SU-DHL-6 (cell line): Measurements from ENCODE around the gene EAF2.

ENCODE experiments used
- H2AFZ ChIP-seq: fragments of 200-600 bp; sonication (generic); 2 replicates; pipeline ENCODE4 v1.6.1; 2014; ENCODE audit warnings: low read depth, mild to moderate bottlenecking, moderate library complexity, mixed read lengths, antibody characterized with exemption, low read length; ENCODE audit not compliant: severe bottlenecking
- H3F3A ChIP-seq: fragments of 200-600 bp; shearing (Covaris generic); 2 replicates; pipeline ENCODE4 v1.6.0; 2016; ENCODE audit warnings: antibody characterized with exemption, mild to moderate bottlenecking; ENCODE audit not compliant: insufficient read depth
- H3K27ac ChIP-seq: fragments of 200-600 bp; sonication (generic); 2 replicates; pipeline ENCODE4 v1.5.1; 2016; ENCODE audit warnings: low read depth, mild to moderate bottlenecking, low read length, moderate library complexity, mixed read lengths
- H3K27me3 ChIP-seq: fragments of 200-600 bp; sonication (generic), shearing (Covaris generic); 2 replicates; pipeline ENCODE4 v1.6.0; 2014; ENCODE audit warnings: mild to moderate bottlenecking, low read length
- H3K36me3 ChIP-seq: fragments of 200-600 bp; sonication (generic); 2 replicates; pipeline ENCODE4 v1.6.1; 2014; ENCODE audit warnings: mild to moderate bottlenecking, low read length, mixed read lengths
- H3K4me2 ChIP-seq: fragments of 300-600, 200-600 bp; shearing (Covaris generic), sonication (generic); 2 replicates; pipeline ENCODE4 v1.6.0; 2014; ENCODE audit warnings: low read length, low read depth, mild to moderate bottlenecking; ENCODE audit not compliant: poor library complexity, severe bottlenecking
- H3K4me3 ChIP-seq: fragments of 200-600 bp; sonication (generic); 2 replicates; pipeline ENCODE4 v1.5.1; 2014; ENCODE audit warnings: antibody characterized with exemption, low read length, mild to moderate bottlenecking, mixed read lengths; ENCODE audit not compliant: insufficient read depth, poor library complexity, severe bottlenecking
- H3K79me2 ChIP-seq: fragments of 200-600 bp; sonication (generic); 2 replicates; pipeline ENCODE4 v1.6.1; 2014; ENCODE audit warnings: mild to moderate bottlenecking, low read length, moderate library complexity; ENCODE audit not compliant: insufficient read depth
- H3K9ac ChIP-seq: fragments of 200-600 bp; sonication (generic); 2 replicates; pipeline ENCODE4 v1.7.0; 2014; ENCODE audit warnings: mild to moderate bottlenecking, low read length
- H3K9me2 ChIP-seq: fragments of 200-600 bp; sonication (generic); replicated peaks from 2 replicates; pipeline ENCODE4 v1.6.1; 2014; ENCODE audit warnings: low read length; ENCODE audit not compliant: insufficient read depth
- H3K9me3 ChIP-seq: fragments of 200-600 bp; sonication (generic); 2 replicates; pipeline ENCODE4 v1.6.1; 2014; ENCODE audit warnings: low read length, mixed read lengths; ENCODE audit not compliant: insufficient read depth
- H4K20me1 ChIP-seq: fragments of 200-600 bp; sonication (generic); 2 replicates; pipeline ENCODE4 v1.6.1; 2014; ENCODE audit warnings: low read depth, mild to moderate bottlenecking, antibody characterized with exemption, low read length, moderate library complexity, mixed read lengths
- CTCF ChIP-seq: fragments of 200-600 bp; sonication (generic); IDR thresholded peaks from one replicate; pipeline ENCODE4 v1.5.1; 2017; ENCODE audit warnings: antibody characterized with exemption, mild to moderate bottlenecking, low read length, moderate library complexity; ENCODE audit not compliant: insufficient read depth, poor library complexity, severe bottlenecking
- EZH2phosphoT487 ChIP-seq: fragments of 200-600 bp; sonication (generic), shearing (Covaris generic); conservative IDR thresholded peaks from 2 replicates; pipeline ENCODE4 v1.6.1; 2018; ENCODE audit warnings: mild to moderate bottlenecking, antibody characterized with exemption, low read length, moderate library complexity, mixed read lengths

The EAF2 gene

GRCh38 chr3:121878411-121878810 is 43.4 kb downstream of the EAF2 start:
- no peak overlapping the region for H2AFZ ChIP-seq
- H3K27me3 ChIP-seq = no peaks in the 10 kb centered on the region
- H4K20me1 ChIP-seq = no peaks in the 10 kb centered on the region
- TF ChIP-seq EZH2phosphoT487 (no peak), CTCF (no peak)
- H3K27ac ChIP-seq = no peak overlapping the region
- no peaks in the 10 kb centered on the region for H3K9me2 ChIP-seq
- no peak overlapping the region for H3K4me2 ChIP-seq
- H3K79me2 ChIP-seq = peaks cover 27% of the 10 kb centered on the region; the same call in 1 of the 2 replicates
- no peaks in the 10 kb centered on the region for H3K9me3 ChIP-seq
- H3F3A ChIP-seq = peaks cover 22% of the 10 kb centered on the region; the same call in 1 of the 2 replicates
- H3K9ac ChIP-seq = no peak overlapping the region
- H3K4me3 ChIP-seq = no peak overlapping the region
- H3K36me3 ChIP-seq = peaks cover 48% of the 10 kb centered on the region

GRCh38 chr3:121883507-121883906 is 48.5 kb downstream of the EAF2 start:
- H3K27me3 ChIP-seq = no peaks in the 10 kb centered on the region
- no peaks in the 10 kb centered on the region for H4K20me1 ChIP-seq
- H3K36me3 ChIP-seq = peaks cover 30% of the 10 kb centered on the region; the same call in 1 of the 2 replicates
- H3K9me3 ChIP-seq = no peaks in the 10 kb centered on the region
- no peak overlapping the region for H3K4me2 ChIP-seq
- peak; percentile 17 for TF ChIP-seq CTCF
- no peak for TF ChIP-seq EZH2phosphoT487
- H3K4me3 ChIP-seq = no peak overlapping the region
- no peaks in the 10 kb centered on the region; the same call in 1 of the 2 replicates for H3F3A ChIP-seq
- peaks cover 25% of the 10 kb centered on the region; the same call in 1 of the 2 replicates for H3K79me2 ChIP-seq
- H2AFZ ChIP-seq = no peak overlapping the region
- no peaks in the 10 kb centered on the region for H3K9me2 ChIP-seq
- H3K9ac ChIP-seq = no peak overlapping the region
- no peak overlapping the region for H3K27ac ChIP-seq

- H4K20me1 ChIP-seq = no peaks in the 10 kb centered on the region
- peaks cover 30% of the 10 kb centered on the region; the same call in 1 of the 2 replicates for H3K36me3 ChIP-seq
- no peaks in the 10 kb centered on the region for H3K27me3 ChIP-seq
- no peak overlapping the region for H3K4me3 ChIP-seq
- no peaks in the 10 kb centered on the region for H3F3A ChIP-seq
- H3K9ac ChIP-seq = no peak overlapping the region
- H3K4me2 ChIP-seq = no peak overlapping the region
- H3K27ac ChIP-seq = no peak overlapping the region
- H3K9me3 ChIP-seq = no peaks in the 10 kb centered on the region
- no peak overlapping the region for H2AFZ ChIP-seq
- H3K9me2 ChIP-seq = no peaks in the 10 kb centered on the region
- peaks cover 13% of the 10 kb centered on the region; the same call in 1 of the 2 replicates for H3K79me2 ChIP-seq
- no peak for TF ChIP-seq EZH2phosphoT487
- TF ChIP-seq CTCF = no peak
Measured at GRCh38 chr3:121885386-121885785, 50.4 kb downstream of the EAF2 start.
